GM21381 (cell line): ENCODE results near the gene MS4A18.

Experiments used
- ATAC-seq: cut with Tn5 transposase; IDR thresholded peaks from one replicate; pipeline ENCODE4 v1.9.1; 2021; ENCODE audit warnings: mild to moderate bottlenecking, moderate library complexity; ENCODE audit not compliant: unreplicated experiment

The MS4A18 gene

GRCh38 chr11:60764879-60765278 is 40.4 kb downstream of the MS4A18 start:
- ATAC-seq: peak; percentile 39

- no peak for ATAC-seq
Observed at GRCh38 chr11:60765355-60765754, 40.8 kb downstream of the MS4A18 start.

DNA sequence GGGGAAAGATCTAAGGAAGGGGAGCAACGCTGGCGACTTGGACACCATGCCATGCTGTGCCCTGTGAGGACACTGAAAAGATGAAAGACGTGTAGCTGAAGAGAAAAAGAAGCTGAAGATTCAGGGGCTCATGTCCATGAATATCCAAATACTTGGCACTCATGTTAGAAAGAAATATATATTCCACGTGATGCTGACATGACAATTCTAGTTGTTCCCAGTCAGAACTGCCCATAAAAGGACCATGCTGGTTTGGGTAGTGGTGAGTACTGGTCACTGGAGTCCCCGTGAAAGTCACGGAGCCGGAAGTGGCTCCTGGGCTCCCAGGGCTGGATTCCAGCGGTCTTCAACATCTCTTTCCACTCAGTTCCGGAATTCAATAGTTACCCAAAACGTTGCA is 42.0 kb downstream of the MS4A18 start:
- ATAC-seq: no peak

DNA sequence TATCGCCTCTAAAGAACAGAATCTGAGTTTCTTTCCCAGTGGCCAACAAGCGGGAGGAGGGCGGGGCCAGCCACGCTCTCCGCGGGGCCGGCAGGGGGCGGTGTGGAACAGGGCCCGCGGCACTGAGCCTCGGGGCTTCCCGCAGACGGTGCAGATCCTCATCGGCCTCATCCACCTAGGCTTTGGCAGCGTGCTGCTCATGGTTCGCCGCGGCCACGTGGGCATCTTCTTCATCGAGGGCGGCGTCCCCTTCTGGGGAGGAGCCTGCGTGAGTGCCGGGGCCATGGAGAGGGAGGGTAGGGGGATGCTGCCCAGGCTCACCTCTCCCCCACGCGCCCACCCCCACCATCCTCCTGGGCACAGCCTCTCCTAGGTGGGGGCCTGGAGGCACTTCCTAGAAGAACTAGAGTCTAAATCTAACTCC is 42.9 kb downstream of the MS4A18 start:
- no peak for ATAC-seq

- ATAC-seq: no peak
Observed at GRCh38 chr11:60768202-60768601, 43.7 kb downstream of the MS4A18 start.

GRCh38 chr11:60769273-60769672 is 44.8 kb downstream of the MS4A18 start:
- ATAC-seq: no peak

- no peak for ATAC-seq
Observed at GRCh38 chr11:60769811-60770210, 45.3 kb downstream of the MS4A18 start.

- no peak for ATAC-seq
Observed at GRCh38 chr11:60771146-60771545, 46.6 kb downstream of the MS4A18 start.

DNA sequence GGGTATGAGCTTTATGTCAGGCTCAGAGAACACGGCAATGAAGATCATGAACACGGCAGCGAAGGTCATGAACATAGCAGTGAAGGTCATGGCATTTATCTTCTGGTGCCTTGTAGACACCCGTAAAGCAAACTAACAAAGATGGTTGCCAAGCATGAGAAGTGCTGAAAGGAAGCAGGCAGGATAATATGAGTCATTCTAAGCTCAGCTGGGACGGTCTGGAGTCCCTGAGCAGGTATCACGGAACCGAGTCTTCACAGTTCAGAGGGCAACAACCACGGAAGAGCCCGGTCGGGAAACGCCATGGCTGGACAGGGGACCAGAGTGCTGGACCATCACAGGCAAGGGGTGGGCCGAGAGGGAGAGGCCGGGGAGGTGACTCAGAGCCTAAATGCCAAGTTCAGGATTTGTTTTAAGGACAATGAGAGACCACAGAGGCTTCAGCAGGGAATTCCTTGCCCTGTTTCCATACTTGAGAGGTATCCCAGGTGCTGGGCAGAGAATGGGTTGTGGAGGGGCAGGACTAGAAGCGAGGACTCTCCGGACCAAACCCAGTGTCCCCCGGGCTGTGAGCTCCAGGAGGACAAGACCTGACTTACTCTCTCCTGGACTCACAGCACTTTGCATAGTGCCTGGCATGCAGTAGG is 47.5 kb downstream of the MS4A18 start:
- no peak for ATAC-seq

DNA sequence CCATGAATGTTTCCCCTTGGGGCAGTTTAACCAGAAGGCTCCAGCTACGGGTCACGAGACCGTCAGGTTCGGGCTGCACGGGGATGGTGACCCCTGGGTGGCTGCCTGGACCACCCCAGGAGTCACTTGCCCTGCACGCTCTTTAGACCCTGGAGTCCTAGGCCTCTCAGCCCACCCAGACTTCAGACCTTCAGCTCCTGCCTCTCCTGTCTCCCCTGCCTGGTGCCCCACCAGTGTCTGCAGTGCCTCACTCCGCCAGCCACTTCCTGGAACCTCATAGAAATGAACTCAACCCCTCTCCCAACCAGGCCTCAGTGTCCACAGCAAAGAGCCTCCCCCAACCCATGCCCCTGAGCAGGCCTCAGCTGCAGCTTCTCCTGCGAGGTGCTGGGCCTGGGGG is 48.1 kb downstream of the MS4A18 start:
- no peak for ATAC-seq

- ATAC-seq: no peak
Observed at GRCh38 chr11:60774726-60775125, 50.2 kb downstream of the MS4A18 start.

- peak; percentile 73 for ATAC-seq
Observed at GRCh38 chr11:60775420-60775961, 51.0 kb downstream of the MS4A18 start.

DNA sequence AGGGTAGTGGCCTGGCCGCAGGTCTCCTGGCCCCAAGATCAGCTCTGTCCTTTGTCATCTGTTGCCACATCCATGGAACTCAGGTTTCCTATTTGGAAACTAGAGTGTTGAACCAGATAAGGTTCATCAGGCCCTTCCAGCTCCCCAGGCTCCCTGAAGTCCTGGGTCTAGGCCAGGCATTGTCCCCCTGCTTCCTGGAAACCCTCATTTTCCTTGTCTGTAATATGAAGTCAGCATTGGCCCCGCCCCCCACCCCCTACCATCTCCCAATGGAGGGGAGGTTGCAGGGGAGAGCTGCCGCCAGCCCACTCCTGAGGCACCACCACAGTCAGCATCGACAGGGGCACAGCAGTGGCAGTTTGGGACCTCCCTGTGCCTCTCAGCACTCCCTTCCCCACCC is 51.6 kb downstream of the MS4A18 start:
- ATAC-seq: no peak

GRCh38 chr11:60777106-60777505 is 52.6 kb downstream of the MS4A18 start:
- ATAC-seq: no peak

GRCh38 chr11:60777572-60777971 is 53.1 kb downstream of the MS4A18 start:
- ATAC-seq: no peak

DNA sequence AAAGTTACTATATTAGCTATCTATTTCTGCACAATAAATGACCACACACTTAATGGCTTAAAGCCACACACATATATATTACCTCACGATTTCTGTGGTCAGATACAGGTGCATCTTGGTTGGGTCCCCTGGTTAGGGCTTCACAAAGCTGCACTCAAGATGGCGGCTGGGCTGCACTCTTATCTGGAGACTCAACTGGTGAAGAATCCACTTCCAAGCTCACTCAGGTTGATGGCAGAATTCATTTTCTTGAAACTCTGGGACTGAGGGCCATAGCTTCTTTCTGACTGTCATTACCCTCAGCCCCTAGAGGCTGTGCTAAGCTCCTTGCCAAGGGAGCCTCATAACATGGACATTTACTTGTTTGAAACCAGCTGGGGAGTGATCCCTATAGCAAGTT is 55.5 kb downstream of the MS4A18 start:
- no peak for ATAC-seq

DNA sequence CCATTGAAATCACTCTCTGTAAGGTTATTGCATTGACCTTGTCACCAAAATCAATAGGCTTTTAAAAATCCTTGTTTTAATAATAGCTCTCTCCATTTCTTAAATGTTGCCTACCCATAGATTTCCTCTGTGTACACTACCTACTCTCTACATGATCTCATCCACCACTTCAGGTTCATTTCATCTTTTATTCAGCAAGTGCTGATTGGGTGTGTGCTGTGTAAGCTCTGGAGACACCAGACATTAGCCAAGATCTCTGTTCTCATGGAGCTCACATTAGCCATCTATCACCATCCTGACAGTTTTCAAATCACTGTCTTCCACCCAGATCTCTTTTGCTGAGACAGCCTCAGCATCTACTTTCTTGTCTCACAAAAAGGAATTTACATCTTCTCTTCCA is 56.3 kb downstream of the MS4A18 start:
- ATAC-seq: no peak

GRCh38 chr11:60781286-60781980 is 56.9 kb downstream of the MS4A18 start:
- no peak for ATAC-seq

DNA sequence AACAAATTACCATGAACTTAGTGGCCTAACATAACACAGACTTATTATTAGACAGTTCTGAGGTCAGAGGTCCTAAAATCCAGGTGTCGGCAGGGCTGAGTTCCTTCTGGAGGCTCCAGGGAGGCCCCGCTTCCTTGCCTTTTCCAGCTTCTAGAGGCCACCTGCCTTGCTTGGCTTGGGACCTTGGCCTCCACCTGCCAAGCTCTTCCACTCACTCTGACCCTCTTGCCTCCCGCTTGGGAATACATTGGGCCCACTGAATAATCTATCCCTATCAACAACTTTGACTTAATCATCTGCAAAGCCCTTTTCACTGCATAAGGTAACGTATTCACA is 57.4 kb downstream of the MS4A18 start:
- ATAC-seq: no peak

- no peak for ATAC-seq
Observed at GRCh38 chr11:60782393-60783140, 58.0 kb downstream of the MS4A18 start.

DNA sequence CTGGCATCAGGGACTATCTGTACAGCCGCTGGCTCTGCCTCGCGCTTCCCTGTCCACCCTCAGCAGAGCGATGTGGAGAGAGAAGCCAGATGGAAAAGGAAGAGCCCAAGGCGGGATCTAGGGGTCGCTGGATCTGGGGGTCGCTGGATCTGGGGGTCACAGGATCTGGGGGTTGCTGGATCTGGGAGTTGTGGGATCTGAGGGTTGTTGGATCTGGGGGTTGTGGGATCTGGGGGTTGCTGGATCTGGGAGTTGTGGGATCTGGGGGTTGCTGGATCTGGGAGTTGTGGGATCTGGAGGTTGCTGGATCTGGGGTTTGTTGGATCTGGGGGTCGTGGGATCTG is 58.6 kb downstream of the MS4A18 start:
- no peak for ATAC-seq

- no peak for ATAC-seq
Observed at GRCh38 chr11:60783911-60784310, 59.4 kb downstream of the MS4A18 start.
